Heart left ventricle (tissue), 16 donors: ENCODE results near the gene ERN1. TPM values are rescaled to one million over a fixed set of nuclear protein-coding genes. Genes with fewer than 3 reads are reported as not detected.

Experiments
- ATAC-seq, 4 donors: fragments of 200-7000 bp; cut with Tn5 transposase; one replicate each; pipeline ENCODE4 v1.9.1; 2020 to 2022; ENCODE audit warnings: moderate library complexity in 4 of 4, mild to moderate bottlenecking in 3 of 4, moderate number of reproducible peaks in 1 of 4
- DNase-seq, 5 donors: peaks; one replicate each; pipeline ENCODE4 v3.0.0-alpha.2; 2020
- H3K27ac ChIP-seq, 12 donors: fragments of 200-600 bp; sonication (generic) in 4 of 12; one replicate each; pipeline versions ENCODE4 v1.5.0 to v1.8.0; 2016 to 2022; ENCODE audit warnings: mild to moderate bottlenecking in 2 of 12
- H3K27me3 ChIP-seq, 9 donors: fragments of 200-600 bp; sonication (generic) in 2 of 9; one replicate each; pipeline versions ENCODE4 v1.5.1 to v1.8.0; 2016 to 2022; ENCODE audit warnings: mild to moderate bottlenecking in 3 of 9
- H3K36me3 ChIP-seq, 9 donors: fragments of 200-600 bp; sonication (generic) in 2 of 9; one replicate each; pipeline versions ENCODE4 v1.5.0 to v1.8.0; 2018 to 2022; ENCODE audit warnings: mild to moderate bottlenecking in 2 of 9
- H3K4me1 ChIP-seq, 12 donors: fragments of 200-600 bp; sonication (generic) in 4 of 12; one replicate each; pipeline versions ENCODE4 v1.5.0 to v1.8.0; 2016 to 2022; ENCODE audit warnings: mild to moderate bottlenecking in 3 of 12
- H3K4me3 ChIP-seq, 12 donors: fragments of 200-600 bp; sonication (generic) in 4 of 12; one replicate each; pipeline versions ENCODE4 v1.5.0 to v1.8.0; 2017 to 2022; ENCODE audit warnings: mild to moderate bottlenecking in 9 of 12, moderate library complexity in 4 of 12
- H3K9me3 ChIP-seq, 12 donors: fragments of 200-600 bp; sonication (generic) in 4 of 12; one replicate each; pipeline versions ENCODE4 v1.5.0 to v1.8.0; 2016 to 2022; ENCODE audit warnings: mild to moderate bottlenecking in 1 of 12
- CTCF ChIP-seq, 12 donors: fragments of 200-600 bp; sonication (generic) in 4 of 12; IDR thresholded peaks; one replicate each; pipeline versions ENCODE4 v1.5.0 to v1.8.0; 2018 to 2022; ENCODE audit warnings: antibody characterized with exemption in 12 of 12, mild to moderate bottlenecking in 5 of 12
- POLR2A ChIP-seq, 2 donors: fragments of 450-650 bp; IDR thresholded peaks; one replicate each; pipeline ENCODE4 v1.6.1; 2017; ENCODE audit warnings: antibody characterized with exemption in 2 of 2, mild to moderate bottlenecking in 2 of 2, moderate library complexity in 2 of 2
- WGBS, 4 donors: extraction: QIAGEN DNeasy Blood & Tissue Kit in 2 of 4; methylation state at CpG; one replicate each; pipeline versions ENCODE4 v1.1.5 to v1.1.7; 2013 to 2018; 5-methylcytosine and 5-hydroxymethylcytosine counted together
- intact Hi-C, 10 donors: fragments of 100-400 bp; cut with DNase I; formaldehyde crosslinking; loops; one replicate each; pipeline versions ENCODE4 v1.11.1 to v1.14.2; 2022
- polyA plus RNA-seq, 2 donors: library from polyadenylated mRNA; stranded (reverse); fragments of 200-250 nt; gene quantifications; one replicate each; pipeline ENCODE4 v1.2.3, GENCODE V29; 2013
- total RNA-seq, 9 donors: library from RNA; depleted of rRNA in 2 of 9; stranded (reverse); fragments of >200 nt in 2 of 9; fragmentation: NEBNext Ultra II Directional in 3 of 9; extraction: Animal tissue kit (Norgen Biotek cat#: 25700) in 3 of 9; gene quantifications; one replicate each; pipeline versions ENCODE4 v1.1.0 to v1.2.4, GENCODE V29; 2016 to 2023
- donor health status: ischemic (EF 13 %, LVEDD 7.1; RV severe dilation, severe dysfunction).
- donor health status: healthy with polysubstance abuse.
- donor health status: DM: no; HTN: yes; CAD: no.
- donor health status: DM: no; HTN: no; CAD: no.
- donor health status: ischemic (EF 25% LVEDD 6.9; RV normal size, moderate dysfunction).
- donor health status: ischemic (EF 25% LVEDD 5.7; RV mildly dilated, moderate dysfunction).
- donor health status: healthy.
- donor health status: DM: yes; HTN: yes; CAD: no.
- donor health status: ischemic (EF 35%, LVEDD 5.7; RV mildly dilated, moderate dysfunction).
- donor health status: nonischemic (EF 11% LVEDD 7.7; RV severe dilation, severe dysfunction).
- donor health status: DM: yes; HTN: yes; CAD: no.
- donor health status: PGD.
- donor health status: ischemic (EF 29% LVEDD 5.4; RV normal size, mild dysfunction).
- donor health status: nonischemic (EF 23%, LVEDD 6.1; RV moderate dilation, normal function).

The ERN1 gene
- total and polyA plus RNA-seq, 11 donors, result 1.5 to 18.7 (median 7.4) TPM

DNA sequence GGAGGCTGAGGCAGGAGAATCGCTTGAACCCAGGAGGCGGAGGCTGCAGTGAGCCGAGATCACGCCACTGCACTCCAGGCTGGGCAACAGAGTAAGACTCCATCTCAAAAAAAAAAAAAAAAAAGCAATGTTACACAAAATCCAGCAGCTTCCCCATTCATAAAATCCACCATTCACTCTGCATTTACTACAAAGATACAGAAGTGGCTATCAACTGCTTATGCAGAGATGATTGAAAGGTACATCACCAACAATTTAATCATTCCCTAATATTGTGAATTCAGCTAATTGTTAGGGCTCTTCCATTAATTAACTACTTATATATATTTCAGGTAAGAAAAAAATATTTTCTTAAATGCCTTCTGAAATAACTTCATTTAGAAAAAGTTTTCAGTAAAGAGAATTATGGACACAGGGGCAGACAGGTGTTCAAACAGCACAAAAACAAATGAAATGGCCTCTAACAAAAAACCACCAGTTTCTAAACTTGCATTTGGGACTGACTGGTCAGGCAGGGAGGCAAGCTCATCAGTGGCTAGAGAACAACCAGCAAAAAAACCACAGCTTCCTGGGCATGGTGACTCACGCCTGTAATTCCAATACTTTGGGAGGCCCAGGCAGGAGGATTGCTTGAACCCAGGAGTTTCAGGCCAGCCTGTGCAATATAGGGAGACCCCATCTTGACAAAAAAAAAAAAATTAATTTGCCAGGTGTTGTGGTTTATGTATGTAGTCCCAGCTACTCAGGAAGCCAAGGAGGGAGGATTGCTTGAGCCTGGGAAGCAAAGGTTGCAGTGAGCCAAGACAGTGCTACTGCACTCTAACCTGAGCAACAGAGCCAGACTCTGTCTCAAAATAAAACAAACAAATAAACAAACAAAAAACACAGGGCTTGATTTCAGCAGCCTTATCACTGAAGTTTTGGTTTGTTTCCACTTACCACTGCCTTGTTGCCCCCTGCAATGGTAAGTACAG, 26.3 kb downstream of the ERN1 start:
- DNase-seq (no peak), ATAC-seq (no peak)
- no peak for TF ChIP-seq POLR2A (IDR thresholded peaks at IDR 0.05)
- TF ChIP-seq CTCF (IDR thresholded peaks at IDR 0.05), result no peak
- intact Hi-C loops, result no loop called here
- Histone ChIP-seq H3K4me3 (no peak overlapping the region), H3K27me3 (no peaks in the 10 kb centered on the region), H3K9me3 (no peaks in the 10 kb centered on the region), H3K27ac (no peak overlapping the region), H3K36me3 (peaks cover 0 to 7% (median 0%) of the 10 kb centered on the region in 9 donors), H3K4me1 (peaks cover 0 to 22% (median 2%) of the 10 kb centered on the region in 12 donors)
- WGBS, 4 donors, result 89 to 96% (median 95%) methylated on average over 5 of the region's 5 CpGs

DNA sequence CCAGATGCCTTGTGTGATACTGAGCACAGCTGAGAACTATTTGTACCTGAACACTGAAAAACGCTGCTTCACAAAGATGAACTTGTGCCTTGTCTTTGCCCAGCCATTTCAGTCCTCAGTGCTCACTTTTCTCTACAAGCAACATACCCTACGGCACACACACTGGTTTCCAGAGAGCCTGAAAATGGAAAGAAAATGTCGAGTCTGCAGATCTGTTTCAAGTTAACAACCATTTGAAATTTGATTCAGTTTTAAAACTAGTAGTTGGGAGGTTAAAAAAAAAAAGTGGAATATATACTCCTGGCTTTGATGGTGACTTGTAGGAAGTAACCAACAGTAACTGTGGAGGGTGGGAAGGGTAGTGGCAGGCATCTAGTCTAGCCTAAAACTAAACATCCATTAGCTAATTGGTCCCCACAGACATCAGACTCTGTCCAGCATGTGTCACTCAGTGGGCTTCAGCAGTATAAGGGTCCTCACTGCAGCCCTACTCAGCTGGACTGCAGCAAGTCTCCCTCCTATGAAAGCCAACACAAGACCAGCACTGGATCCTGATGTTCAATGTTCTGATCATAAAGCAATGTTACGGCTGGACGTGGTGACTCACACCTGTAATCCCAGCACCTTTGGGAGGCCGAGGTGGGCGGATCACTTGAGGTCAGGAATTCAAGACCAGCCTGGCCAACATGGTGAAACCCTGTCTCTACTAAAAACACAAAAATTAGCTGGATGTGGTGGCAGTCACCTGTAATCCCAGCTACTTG, 27.1 kb downstream of the ERN1 start:
- 92 to 98% (median 96%) methylated on average over 7 of the region's 7 CpGs for WGBS, 4 donors
- H3K36me3 ChIP-seq, result peaks cover 0 to 9% (median 1%) of the 10 kb centered on the region in 9 donors
- ATAC-seq, result no peak
- DNase-seq, result no peak
- intact Hi-C loops, result no loop called here
- TF ChIP-seq CTCF (IDR thresholded peaks at IDR 0.05) (no peak), POLR2A (IDR thresholded peaks at IDR 0.05) (no peak)
- H3K4me3 ChIP-seq, result no peak overlapping the region
- H3K27me3 ChIP-seq, result no peaks in the 10 kb centered on the region
- no peak overlapping the region for H3K27ac ChIP-seq
- no peaks in the 10 kb centered on the region for H3K9me3 ChIP-seq
- H3K4me1 ChIP-seq, result peaks cover 0 to 22% (median 2%) of the 10 kb centered on the region in 12 donors

DNA sequence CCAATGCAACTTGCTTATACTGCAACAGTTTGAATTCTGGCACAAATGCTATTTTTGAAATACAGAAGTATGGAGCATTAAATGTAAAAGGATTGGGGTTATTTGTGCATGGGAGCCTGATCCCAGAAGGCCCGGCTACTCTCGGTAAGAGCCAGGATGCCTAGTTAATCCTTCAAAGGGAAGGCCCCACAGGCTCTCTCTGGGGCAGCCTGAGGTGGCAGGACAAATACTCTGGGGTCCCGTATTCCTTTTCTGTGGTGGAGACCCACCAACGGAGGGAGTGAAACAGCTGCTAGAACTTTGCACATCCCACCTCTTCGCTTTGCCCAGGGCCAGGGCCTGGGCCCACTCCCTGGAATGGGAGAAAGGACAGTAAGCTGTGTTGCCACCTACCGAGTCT, 30.4 kb downstream of the ERN1 start:
- no peak for ATAC-seq
- WGBS, 4 donors, result 89 to 98% (median 95%) methylated on average over 6 of the region's 6 CpGs

More for the DNA sequence above, 30.4 kb downstream of the ERN1 start:
- DNase-seq, result no peak
- H3K27ac ChIP-seq, result no peak overlapping the region
- H3K36me3 ChIP-seq, result peaks cover 0 to 27% (median 10%) of the 10 kb centered on the region in 9 donors
- intact Hi-C loops, result no loop called here
- H3K4me3 ChIP-seq, result no peak overlapping the region
- no peaks in the 10 kb centered on the region for H3K9me3 ChIP-seq
- TF ChIP-seq POLR2A (IDR thresholded peaks at IDR 0.05), result no peak
- no peak for TF ChIP-seq CTCF (IDR thresholded peaks at IDR 0.05)
- H3K27me3 ChIP-seq, result no peaks in the 10 kb centered on the region
- peaks cover 0 to 26% (median 3%) of the 10 kb centered on the region in 12 donors for H3K4me1 ChIP-seq
